Right lobe of liver (tissue), 4 donors: ENCODE results near the gene GRAP2.

ENCODE experiments used
- CTCF ChIP-seq, 4 donors: fragments of 200-600 bp in 3 of 4; fragments of 450-650 bp in 1 of 4; IDR thresholded peaks; one replicate each; pipeline versions ENCODE4 v1.5.1 to v1.8.0; 2016 to 2022; ENCODE audit warnings: antibody characterized with exemption in 4 of 4, mild to moderate bottlenecking in 2 of 4
- POLR2A ChIP-seq: fragments of 450-650 bp; IDR thresholded peaks from one replicate; pipeline ENCODE4 v1.6.1; 2017; ENCODE audit warnings: antibody characterized with exemption, mild to moderate bottlenecking
- donor health status: DM: no; HTN: no; CAD: no.
- donor health status: DM: no; HTN: no; CAD: no.
- donor health status: DM: no; HTN: yes; CAD: no.

GRCh38 chr22:39904862-39905261 is 4.0 kb downstream of the GRAP2 start:
- TF ChIP-seq CTCF (IDR thresholded peaks at IDR 0.05), result no peak
- no peak for TF ChIP-seq POLR2A
